HepG2 (cell line): ENCODE results near the gene SMTNL1. TPM values are rescaled to one million over a fixed set of nuclear protein-coding genes. Genes with fewer than 3 reads are reported as not detected.
A peak's percentile ranks its signal among the peaks of the same experiment; 100 is the strongest.

Experiments
- KLF16 ChIP-seq, 2 experiments: sonication (generic) in 1 of 2; formaldehyde crosslinking in 1 of 2; IDR thresholded peaks; 2 replicates each; pipeline versions ENCODE4 v1.6.1 to v1.8.0; 2016 to 2023; ENCODE audit warnings: missing genetic modification reagents in 2 of 2, missing compliant biosample characterization in 1 of 2
- MZF1 ChIP-seq: sonication (generic); formaldehyde crosslinking; IDR thresholded peaks from 2 replicates; pipeline ENCODE4 v1.8.1; 2023; ENCODE audit warnings: mild to moderate bottlenecking, missing genetic modification reagents, borderline replicate concordance
- PHF5A ChIP-seq: IDR thresholded peaks from one replicate; pipeline ENCODE4 v1.6.1; 2018; ENCODE audit warnings: low read depth, missing genetic modification reagents; ENCODE audit not compliant: unreplicated experiment
- POLR2AphosphoS2 ChIP-seq: IDR thresholded peaks from 2 replicates; pipeline ENCODE4 v1.6.1; 2011; ENCODE audit warnings: low read depth, low read length, improper control_type of control experiment
- RFXANK ChIP-seq: IDR thresholded peaks from 2 replicates; pipeline ENCODE4 v1.6.1; 2016
- SAFB2 ChIP-seq: sonication (generic); formaldehyde crosslinking; IDR thresholded peaks from 2 replicates; pipeline ENCODE4 v1.5.1; 2020; ENCODE audit warnings: missing genetic modification reagents, low read depth, mild to moderate bottlenecking, borderline replicate concordance
- SATB2 ChIP-seq: sonication (generic); formaldehyde crosslinking; IDR thresholded peaks from 2 replicates; pipeline ENCODE4 v1.5.0; 2020; ENCODE audit warnings: missing genetic modification reagents
- SP2 ChIP-seq: sonication (generic); formaldehyde crosslinking; IDR thresholded peaks from 2 replicates; pipeline ENCODE4 v1.5.1; 2020; ENCODE audit warnings: mild to moderate bottlenecking, missing genetic modification reagents
- SP4 ChIP-seq: sonication (generic); formaldehyde crosslinking; IDR thresholded peaks from 2 replicates; pipeline ENCODE4 v1.8.1; 2023; ENCODE audit warnings: mild to moderate bottlenecking, missing genetic modification reagents
- SUZ12 ChIP-seq: fragments of 150-350 bp; IDR thresholded peaks from 2 replicates; pipeline ENCODE4 v1.6.1; 2014; ENCODE audit warnings: low read depth, low read length
- TEAD3 ChIP-seq: optimal IDR thresholded peaks from 2 replicates; pipeline ENCODE3; 2016; ENCODE audit warnings: borderline replicate concordance
- ZBTB20 ChIP-seq: sonication (generic); formaldehyde crosslinking; IDR thresholded peaks from 2 replicates; pipeline ENCODE4 v1.8.1; 2023; ENCODE audit warnings: missing genetic modification reagents, low read depth, mild to moderate bottlenecking, borderline replicate concordance
- ZC3H13 ChIP-seq: sonication (generic); formaldehyde crosslinking; IDR thresholded peaks from 2 replicates; pipeline ENCODE4 v1.8.1; 2023; ENCODE audit warnings: mild to moderate bottlenecking, missing genetic modification reagents, moderate library complexity
- ZEB1 ChIP-seq: IDR thresholded peaks from 2 replicates; pipeline ENCODE4 v1.6.1; 2012; ENCODE audit warnings: mild to moderate bottlenecking, low read depth, inconsistent platforms; ENCODE audit not compliant: insufficient replicate concordance
- ZNF101 ChIP-seq: sonication (generic); formaldehyde crosslinking; IDR thresholded peaks from 2 replicates; pipeline ENCODE4 v1.4.0; 2020; ENCODE audit warnings: mild to moderate bottlenecking, low read depth, missing genetic modification reagents, borderline replicate concordance
- ZNF24 ChIP-seq: fragments of 450-650 bp; IDR thresholded peaks from 2 replicates; pipeline ENCODE4 v1.6.1; 2017; ENCODE audit warnings: antibody characterized with exemption, mild to moderate bottlenecking
- ZNF350 ChIP-seq: sonication (generic); formaldehyde crosslinking; IDR thresholded peaks from 2 replicates; pipeline ENCODE4 v1.4.0; 2020; ENCODE audit warnings: mild to moderate bottlenecking, low read depth, missing genetic modification reagents, borderline replicate concordance
- ZNF441 ChIP-seq: sonication (generic); formaldehyde crosslinking; IDR thresholded peaks from 2 replicates; pipeline ENCODE4 v1.7.0; 2021; ENCODE audit warnings: missing genetic modification reagents, borderline replicate concordance
- ZNF484 ChIP-seq: sonication (generic); formaldehyde crosslinking; IDR thresholded peaks from 2 replicates; pipeline ENCODE4 v1.5.1; 2020; ENCODE audit warnings: mild to moderate bottlenecking, low read depth, missing genetic modification reagents, borderline replicate concordance
- ZNF562 ChIP-seq: sonication (generic); formaldehyde crosslinking; IDR thresholded peaks from 2 replicates; pipeline ENCODE4 v1.8.0; 2022; ENCODE audit warnings: missing genetic modification reagents, borderline replicate concordance
- ZNF598 ChIP-seq: sonication (generic); formaldehyde crosslinking; IDR thresholded peaks from 2 replicates; pipeline ENCODE4 v1.5.1; 2020; ENCODE audit warnings: mild to moderate bottlenecking, missing genetic modification reagents, borderline replicate concordance
- ZNF773 ChIP-seq: sonication (generic); formaldehyde crosslinking; IDR thresholded peaks from 2 replicates; pipeline ENCODE4 v1.4.0; 2020; ENCODE audit warnings: missing genetic modification reagents, borderline replicate concordance
- ZNF883 ChIP-seq: sonication (generic); formaldehyde crosslinking; IDR thresholded peaks from 2 replicates; pipeline ENCODE4 v1.5.1; 2020; ENCODE audit warnings: mild to moderate bottlenecking, missing genetic modification reagents; ENCODE audit errors: not compliant biosample characterization
- polyA plus RNA-seq, 8 experiments: library from polyadenylated mRNA; depleted of rRNA in 3 of 8; stranded (reverse) in 7 of 8; unstranded in 1 of 8; fragments of >200 nt; fragmentation: Illumina TruSeq in 4 of 8; extraction: Trizol in 4 of 8; gene quantifications; 2 replicates each; pipeline versions ENCODE4 v1.2.1 to v1.2.3, GENCODE V29; 2011 to 2016; ENCODE audit warnings: low read depth in 4 of 8, missing spikeins in 1 of 8, mixed read lengths in 1 of 8; ENCODE audit not compliant: insufficient read depth in 1 of 8
- total RNA-seq, 5 experiments: library from RNA; depleted of rRNA; stranded (reverse); fragments of >200 nt; fragmentation: Illumina TruSeq; extraction: Trizol; gene quantifications; 2 replicates each; pipeline ENCODE4 v1.2.3, GENCODE V29; 2016; ENCODE audit warnings: low read depth in 1 of 5
- TF ChIP-seq, protein P1 (sequence below): sonication (generic); formaldehyde crosslinking; IDR thresholded peaks from 2 replicates; pipeline ENCODE4 v1.8.0; 2023; ENCODE audit warnings: mild to moderate bottlenecking, missing genetic modification reagents
- TF ChIP-seq, protein P2 (sequence below): sonication (generic); formaldehyde crosslinking; IDR thresholded peaks from 2 replicates; pipeline ENCODE4 v1.8.1; 2023; ENCODE audit warnings: mild to moderate bottlenecking, missing genetic modification reagents, borderline replicate concordance
- TF ChIP-seq, protein P3 (sequence below): sonication (generic); formaldehyde crosslinking; IDR thresholded peaks from 2 replicates; pipeline ENCODE4 v1.4.0; 2020; ENCODE audit warnings: missing genetic modification reagents; ENCODE audit errors: not compliant biosample characterization
- TF ChIP-seq, protein P4 (sequence below): sonication (generic); formaldehyde crosslinking; IDR thresholded peaks from 2 replicates; pipeline ENCODE4 v1.4.0; 2020; ENCODE audit warnings: mild to moderate bottlenecking, low read depth, missing genetic modification reagents

SMTNL1 gene
- total and polyA plus RNA-seq, 2 of the 13 experiments (the other 11 are each of a cell fraction or from before 2014, with no cell fraction given), result 0.04 TPM; not detected in 1

DNA sequence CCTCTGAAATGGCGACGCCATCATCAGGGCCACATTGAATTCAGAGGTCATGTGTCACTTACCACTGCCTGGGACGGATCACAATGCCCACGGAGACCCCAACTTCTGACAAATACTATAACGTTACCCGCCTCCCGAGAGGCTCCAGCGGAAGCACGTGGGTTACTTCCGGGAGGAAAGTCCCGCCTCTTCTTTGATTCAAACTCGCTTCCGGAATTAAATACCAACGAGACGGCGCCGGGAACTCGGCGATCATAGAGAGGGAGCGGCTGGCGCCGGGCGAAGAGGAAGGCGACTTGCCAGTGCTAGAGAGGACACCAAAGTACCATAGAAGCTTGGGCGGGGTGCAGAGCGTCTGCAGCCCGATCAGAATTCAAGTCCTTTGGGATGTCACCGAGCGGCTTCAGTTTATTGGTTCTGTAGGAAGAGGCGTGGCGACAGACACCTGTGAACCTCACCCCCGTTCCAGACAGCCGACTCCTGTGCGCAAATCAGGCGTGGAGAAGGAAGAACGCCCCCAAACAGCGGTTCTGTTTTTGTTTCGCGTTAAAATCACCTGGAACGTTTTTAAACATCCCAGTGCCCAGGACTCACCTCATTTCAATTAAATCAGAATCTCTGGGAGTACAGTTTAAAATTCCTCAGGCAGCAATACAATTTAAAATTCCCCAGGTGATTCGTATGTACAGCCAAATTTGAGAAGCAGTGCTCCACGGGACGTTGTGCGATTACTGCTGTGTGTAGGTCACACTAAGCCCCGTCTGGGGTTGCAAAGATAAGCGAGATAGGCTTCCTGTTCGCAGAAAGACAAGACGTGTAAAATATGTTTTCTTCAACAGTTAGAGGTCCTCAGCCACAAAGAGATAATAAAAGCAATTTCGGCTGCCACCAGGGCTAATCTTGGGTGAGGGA is 6.5 kb upstream of the SMTNL1 start, which contains the start of gene TIMM10 (continued):
- TF ChIP-seq, protein P1, sequence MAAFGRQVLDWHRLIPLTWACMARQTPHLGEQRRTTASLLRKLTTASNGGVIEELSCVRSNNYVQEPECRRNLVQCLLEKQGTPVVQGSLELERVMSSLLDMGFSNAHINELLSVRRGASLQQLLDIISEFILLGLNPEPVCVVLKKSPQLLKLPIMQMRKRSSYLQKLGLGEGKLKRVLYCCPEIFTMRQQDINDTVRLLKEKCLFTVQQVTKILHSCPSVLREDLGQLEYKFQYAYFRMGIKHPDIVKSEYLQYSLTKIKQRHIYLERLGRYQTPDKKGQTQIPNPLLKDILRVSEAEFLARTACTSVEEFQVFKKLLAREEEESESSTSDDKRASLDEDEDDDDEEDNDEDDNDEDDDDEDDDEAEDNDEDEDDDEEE (CRISPR knock-in tag), result no peak
- TF ChIP-seq SP2 (CRISPR knock-in tag) (peak; percentile 88), ZNF350 (CRISPR knock-in tag) (peak; percentile 89; the same call in 1 of the 2 replicates), ZNF24 (no peak), TEAD3 (CRISPR knock-in tag) (peak; percentile 95), ZNF101 (CRISPR knock-in tag) (no peak), PHF5A (CRISPR knock-in tag) (no peak), SUZ12 (no peak), ZC3H13 (peak; percentile 59; the same call in 1 of the 2 replicates), KLF16 (CRISPR knock-in tag; IDR thresholded peaks at IDR 0.05) (peak in 1 of 2 experiments; percentile 73; a peak in 1 of 4 replicates), ZNF773 (CRISPR knock-in tag) (no peak), SATB2 (CRISPR knock-in tag) (0 out of 2 replicates have a peak, but pooled peaks have one; percentile 47), RFXANK (CRISPR knock-in tag) (0 out of 2 replicates have a peak, but pooled peaks have one; percentile 72), ZEB1 (peak; percentile 78), ZNF598 (CRISPR knock-in tag) (no peak), ZNF883 (CRISPR knock-in tag) (peak; percentile 40), POLR2AphosphoS2 (no peak), ZNF441 (CRISPR knock-in tag) (no peak), ZNF484 (CRISPR knock-in tag) (no peak), SP4 (CRISPR knock-in tag) (no peak), MZF1 (CRISPR knock-in tag) (no peak), SAFB2 (peak; percentile 53; the same call in 1 of the 2 replicates), ZBTB20 (CRISPR knock-in tag) (no peak), ZNF562 (CRISPR knock-in tag) (no peak)
- TF ChIP-seq, protein P2, sequence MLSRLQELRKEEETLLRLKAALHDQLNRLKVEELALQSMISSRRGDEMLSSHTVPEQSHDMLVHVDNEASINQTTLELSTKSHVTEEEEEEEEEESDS (CRISPR knock-in tag), result 0 out of 2 replicates have a peak, but pooled peaks have one; percentile 46
- TF ChIP-seq, protein P3, sequence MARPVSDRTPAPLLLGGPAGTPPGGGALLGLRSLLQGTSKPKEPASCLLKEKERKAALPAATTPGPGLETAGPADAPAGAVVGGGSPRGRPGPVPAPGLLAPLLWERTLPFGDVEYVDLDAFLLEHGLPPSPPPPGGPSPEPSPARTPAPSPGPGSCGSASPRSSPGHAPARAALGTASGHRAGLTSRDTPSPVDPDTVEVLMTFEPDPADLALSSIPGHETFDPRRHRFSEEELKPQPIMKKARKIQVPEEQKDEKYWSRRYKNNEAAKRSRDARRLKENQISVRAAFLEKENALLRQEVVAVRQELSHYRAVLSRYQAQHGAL (CRISPR knock-in tag), result no peak
- TF ChIP-seq, protein P4, sequence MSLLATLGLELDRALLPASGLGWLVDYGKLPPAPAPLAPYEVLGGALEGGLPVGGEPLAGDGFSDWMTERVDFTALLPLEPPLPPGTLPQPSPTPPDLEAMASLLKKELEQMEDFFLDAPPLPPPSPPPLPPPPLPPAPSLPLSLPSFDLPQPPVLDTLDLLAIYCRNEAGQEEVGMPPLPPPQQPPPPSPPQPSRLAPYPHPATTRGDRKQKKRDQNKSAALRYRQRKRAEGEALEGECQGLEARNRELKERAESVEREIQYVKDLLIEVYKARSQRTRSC (CRISPR knock-in tag), result no peak
